Keratinocyte (primary cell): ENCODE data around the gene PAX2.

Experiments used
- CTCF ChIP-seq, 3 experiments: IDR thresholded peaks in 1 of 3; conservative IDR thresholded peaks in 1 of 3; optimal IDR thresholded peaks in 1 of 3; 2 replicates in 2 of 3; 3 replicates in 1 of 3; pipeline versions ENCODE3 to v1.5.1; 2011; ENCODE audit warnings: low read length in 3 of 3, mild to moderate bottlenecking in 3 of 3, moderate library complexity in 2 of 3, control low read depth in 1 of 3, inconsistent platforms in 1 of 3; ENCODE audit not compliant: insufficient read depth in 2 of 3; ENCODE audit errors: extremely low read depth in 1 of 3
- EZH2 ChIP-seq: IDR thresholded peaks from one replicate; pipeline ENCODE4 v1.6.1; 2012; ENCODE audit warnings: inconsistent platforms, mild to moderate bottlenecking, low read length, moderate library complexity

DNA sequence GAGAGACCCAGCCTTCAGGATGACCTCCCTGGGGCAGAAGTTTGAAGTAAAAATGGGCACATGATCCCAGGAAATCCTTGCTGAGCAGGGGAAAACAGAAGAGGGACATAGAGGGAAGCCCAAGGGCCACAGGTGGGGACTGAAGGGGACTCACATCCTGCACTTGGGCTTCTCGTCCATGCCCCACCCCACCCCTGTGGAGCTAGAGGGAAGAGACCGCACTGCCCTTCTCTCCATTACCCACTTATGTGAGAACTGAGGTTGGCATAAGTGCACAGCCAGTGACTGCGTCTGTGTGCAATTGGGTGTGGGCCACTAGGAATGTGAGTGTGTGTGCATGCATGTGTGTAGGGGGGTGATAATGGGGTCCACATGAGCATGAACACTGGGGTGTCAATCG lies 124.0 kb downstream of the PAX2 start:
- TF ChIP-seq CTCF (optimal IDR thresholded peaks at IDR 0.05 in 1 of 3, IDR thresholded peaks at IDR 0.05 in 1 of 3, conservative IDR thresholded peaks at IDR 0.05 in 1 of 3; ENCODE audit: extremely low read depth in 1 of 3, insufficient read depth in 2 of 3, low read length in 3 of 3) = no peak
- TF ChIP-seq EZH2 = no peak
